HG02798 (cell line): ENCODE data around the gene LOC128125822.
"Not testable (repeated sequence)": the region's sequence is repeated elsewhere in the genome, so short reads cannot be mapped to it uniquely, and the experiment has no call there.

Experiments used
- ATAC-seq: cut with Tn5 transposase; IDR thresholded peaks from one replicate; pipeline ENCODE4 v1.9.1; 2021; ENCODE audit warnings: mild to moderate bottlenecking; ENCODE audit not compliant: unreplicated experiment, poor library complexity

LOC128125822 gene

DNA sequence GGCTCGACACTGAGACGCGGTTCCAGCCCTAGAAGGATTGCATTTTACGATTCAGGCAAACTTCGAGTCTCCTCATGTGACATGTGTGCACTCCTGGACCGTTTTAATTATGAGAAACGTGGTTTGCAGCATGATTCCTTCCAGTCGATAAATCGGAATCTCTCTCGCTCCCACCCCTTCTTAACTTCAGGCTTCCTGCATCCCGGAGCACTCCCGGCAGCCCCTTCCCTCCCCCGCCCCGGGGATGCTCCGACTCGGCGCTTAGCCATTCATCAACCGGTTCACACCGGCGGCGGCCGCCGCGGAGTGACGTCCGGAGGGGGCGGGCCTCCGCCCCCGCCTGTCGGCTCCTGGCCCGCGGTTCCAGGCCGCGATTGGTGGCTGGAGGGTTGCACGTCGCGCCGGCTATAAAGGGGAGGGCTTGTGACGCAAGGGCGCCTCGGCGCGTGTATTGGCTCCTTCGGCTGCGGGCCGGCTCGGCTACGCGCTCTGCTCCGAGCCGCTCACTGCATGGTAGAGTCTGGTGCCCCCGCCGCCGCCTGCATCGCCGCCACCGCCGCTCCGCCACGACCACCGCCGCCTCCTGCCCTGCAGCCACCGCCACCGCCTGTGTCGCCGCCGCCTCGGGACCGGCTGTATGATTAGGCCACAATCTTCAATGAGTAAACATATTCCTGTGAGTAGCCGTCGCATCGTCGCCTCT is at the start of gene LOC128125822, which contains the start of gene PTP4A1:
TSS of gene LOC128125822 (plus strand) at position 437 of the 703 bp plus-strand sequence.
TSS of gene PTP4A1 (plus strand) at position 437 of the 703 bp plus-strand sequence. CDS start 4,401 bp downstream, outside the sequence.
- peak; percentile 91 for ATAC-seq

DNA sequence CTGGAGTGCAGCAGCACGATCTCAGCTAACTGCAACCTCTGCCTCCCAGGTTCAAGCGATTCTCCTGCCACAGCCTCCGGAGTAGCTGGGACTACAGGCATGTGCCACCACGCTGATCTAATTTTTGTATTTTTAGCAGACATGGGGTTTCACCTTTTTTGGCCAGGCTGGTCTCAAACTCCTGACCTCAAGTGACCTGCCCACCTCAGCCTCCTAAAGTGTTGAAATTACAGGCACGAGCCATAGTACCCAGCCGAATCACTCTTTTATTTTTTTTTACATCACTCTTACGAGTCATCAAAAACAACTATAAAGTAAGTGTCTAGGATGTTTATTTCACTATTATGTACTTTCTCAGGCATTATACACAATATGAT is 49.4 kb upstream of the LOC128125822 start:
- not testable (repeated sequence) for ATAC-seq

DNA sequence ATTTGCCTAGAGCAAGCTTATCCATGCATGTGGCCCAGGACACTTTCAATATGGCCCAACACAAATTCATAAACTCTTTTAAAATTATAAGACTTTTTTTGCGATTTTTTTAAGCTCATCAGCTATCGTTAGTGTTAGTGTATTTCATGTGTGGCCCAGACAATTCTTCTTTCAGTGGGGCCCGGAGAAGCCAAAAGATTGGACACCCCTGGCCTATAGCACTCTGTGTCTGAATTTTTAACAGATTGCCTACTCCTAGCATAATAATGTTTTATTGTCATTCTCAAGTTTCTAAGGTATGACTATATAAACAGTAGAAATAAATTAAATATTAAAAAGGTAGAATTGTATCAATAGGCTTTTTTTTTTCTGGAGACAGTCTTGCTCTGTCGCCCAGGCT is 48.6 kb upstream of the LOC128125822 start:
- no peak for ATAC-seq

DNA sequence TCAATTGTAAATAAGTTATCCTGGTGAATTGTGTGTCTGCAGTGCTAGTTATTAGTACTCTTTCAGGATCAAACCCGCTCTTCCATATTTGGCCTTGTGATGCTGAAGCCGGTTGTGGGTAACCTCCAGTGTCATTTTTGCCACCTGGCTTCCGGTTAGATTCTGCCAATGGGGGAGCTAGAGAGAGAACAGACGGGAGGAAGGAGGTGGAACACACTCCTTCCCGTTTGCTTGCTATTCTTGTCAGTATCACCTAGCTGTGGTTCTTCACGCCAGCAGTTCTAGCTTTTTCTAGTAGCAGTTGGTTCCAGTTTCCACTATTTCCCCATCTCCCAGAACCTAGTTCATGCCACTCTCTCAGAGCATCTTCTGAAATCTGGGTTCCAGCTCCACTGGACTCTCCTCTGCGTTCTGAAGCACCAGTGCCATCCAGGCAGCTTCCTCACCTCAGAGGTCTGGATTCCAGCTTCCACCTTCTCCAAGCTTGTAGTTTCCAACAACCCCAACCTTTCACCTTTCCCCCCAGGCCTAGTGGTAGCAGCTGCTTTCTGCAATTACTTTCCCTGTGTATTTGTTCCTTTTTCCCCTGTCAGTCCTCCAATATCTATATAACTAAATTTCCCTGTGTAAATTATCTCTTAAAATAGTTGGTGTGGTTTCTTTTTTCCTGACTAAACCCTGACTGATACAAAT is 46.9 kb upstream of the LOC128125822 start:
- ATAC-seq: peak; percentile 53

DNA sequence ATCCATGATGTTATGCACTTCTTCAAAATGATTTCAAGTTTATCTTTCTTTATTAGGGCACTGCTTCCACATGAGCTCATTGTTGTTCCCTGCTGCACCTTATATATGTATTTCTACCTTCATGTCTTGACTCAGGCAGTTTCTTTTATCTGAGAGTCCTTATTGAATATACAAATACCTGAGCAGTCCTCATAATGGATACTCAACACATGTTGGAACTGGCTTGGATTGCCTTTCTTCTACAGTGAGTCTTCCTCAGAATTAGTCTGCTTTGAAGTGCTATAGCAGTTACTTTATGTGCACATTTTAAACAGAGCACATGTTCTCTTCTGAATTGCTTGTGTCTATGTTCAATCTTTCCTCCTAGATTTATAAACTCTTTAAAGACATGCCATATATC is 45.3 kb upstream of the LOC128125822 start:
- ATAC-seq: no peak

DNA sequence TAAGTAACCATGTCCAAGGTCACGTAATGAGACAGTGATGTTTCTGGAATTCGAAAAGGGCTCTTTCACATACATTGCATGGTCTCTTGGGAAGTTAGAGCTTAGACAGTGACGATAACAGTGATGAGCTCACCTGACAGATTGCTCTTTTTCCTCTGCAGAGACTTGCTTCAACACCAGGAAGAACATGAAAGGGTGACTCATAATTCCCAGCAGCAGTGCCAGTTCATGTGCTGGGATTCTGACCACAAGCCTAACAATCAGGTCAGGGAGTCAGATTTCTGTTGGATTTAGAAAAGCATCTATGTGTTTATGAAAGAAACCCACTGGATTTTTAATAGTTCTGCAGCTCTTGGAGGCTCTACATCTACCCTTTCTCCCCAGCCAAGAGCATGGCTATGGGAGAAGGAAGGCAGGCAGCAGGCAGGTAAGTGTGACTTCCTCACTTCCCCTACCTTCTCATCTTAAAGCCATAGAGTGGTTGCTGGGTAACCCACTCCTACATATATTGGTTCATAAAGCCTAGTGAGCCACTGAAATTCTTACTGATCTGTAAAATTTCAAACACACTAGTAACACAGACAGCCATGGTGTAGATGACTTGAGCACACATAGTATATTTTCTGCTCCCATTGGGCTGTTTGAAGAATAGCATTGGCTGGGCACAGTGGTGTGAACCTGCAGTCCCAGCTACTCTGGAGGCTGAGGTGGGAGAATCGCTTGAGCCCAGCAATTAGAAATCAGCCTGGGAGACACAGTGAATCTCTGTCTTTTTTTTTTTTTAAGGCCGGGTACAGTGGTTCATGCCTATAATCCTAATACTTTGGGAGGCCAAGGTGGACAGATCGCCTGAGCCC is 44.4 kb upstream of the LOC128125822 start:
- ATAC-seq: peak; percentile 43

DNA sequence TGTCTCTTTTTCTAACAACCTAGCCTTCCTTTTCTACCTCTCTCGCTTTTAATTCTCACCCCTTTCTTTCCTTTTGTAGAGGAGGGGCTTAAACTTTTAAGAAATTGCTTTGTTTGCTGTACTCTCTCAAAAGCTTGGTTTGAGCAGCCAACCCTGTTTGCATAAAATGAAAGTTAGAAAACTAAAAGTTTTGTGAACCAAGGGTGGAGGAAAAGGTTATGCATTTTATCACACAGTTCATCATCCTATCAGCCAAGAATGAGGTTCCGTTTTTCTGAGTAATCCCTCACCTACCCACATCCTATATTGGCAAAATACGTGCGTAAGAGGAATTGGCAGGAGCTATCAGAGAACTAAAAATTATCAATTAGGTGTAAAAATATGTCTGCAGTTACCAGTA is 42.8 kb upstream of the LOC128125822 start:
- no peak for ATAC-seq

DNA sequence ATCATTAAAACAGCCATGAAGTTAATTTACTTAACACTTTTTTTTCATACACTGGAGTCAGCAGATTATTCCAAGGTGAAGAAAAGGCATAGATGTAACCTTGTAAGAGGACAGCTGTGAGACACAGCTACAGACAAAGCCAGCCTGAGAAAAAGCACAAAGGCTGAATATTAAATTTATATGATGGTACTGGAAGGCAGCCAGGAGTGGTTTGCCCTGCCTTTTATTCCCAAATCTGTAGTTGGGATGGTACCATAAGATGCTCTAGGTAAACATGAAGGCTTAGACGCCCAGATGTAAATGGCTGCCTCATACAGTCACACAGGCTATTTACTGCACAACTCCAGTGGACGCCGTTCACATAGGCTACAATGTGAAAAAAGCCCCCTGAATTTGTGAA is 42.1 kb upstream of the LOC128125822 start:
- no peak for ATAC-seq

DNA sequence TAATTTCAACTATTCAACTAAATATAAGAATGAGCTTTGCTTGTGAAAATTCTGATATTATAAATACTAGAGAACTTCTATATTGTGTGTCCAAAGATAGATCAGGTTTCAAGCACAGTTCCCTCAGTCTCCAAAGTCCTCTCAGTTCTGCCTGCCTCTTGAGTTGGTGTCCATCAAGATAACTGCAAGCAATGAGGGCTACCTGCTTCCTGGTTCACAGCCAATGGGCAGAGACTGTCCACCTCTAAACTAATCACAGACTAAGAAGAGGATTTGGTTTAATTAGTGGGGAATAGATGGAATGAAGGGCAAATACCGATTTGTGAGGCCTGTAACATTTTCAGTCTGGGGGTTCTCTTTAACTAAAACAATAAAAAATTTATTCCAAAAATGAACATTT is 41.3 kb upstream of the LOC128125822 start:
- ATAC-seq: no peak

DNA sequence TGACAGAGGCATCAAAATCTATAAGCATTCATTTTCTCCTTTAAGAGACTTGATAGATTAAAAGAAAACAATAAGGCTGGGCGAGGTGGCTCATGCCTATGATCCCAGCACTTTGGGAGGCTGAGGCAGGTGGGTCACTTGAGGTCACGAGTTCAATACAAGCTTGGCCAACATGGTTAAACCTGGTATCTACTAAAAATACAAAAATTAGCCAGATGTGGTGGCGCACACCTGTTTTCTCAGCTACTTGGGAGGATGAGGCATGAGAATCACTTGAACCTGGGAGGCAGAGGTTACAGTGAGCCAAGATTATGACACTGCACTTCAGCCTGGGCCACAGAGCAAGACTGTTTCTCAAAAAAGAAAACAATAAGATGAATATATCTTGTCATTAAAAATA is 39.3 kb upstream of the LOC128125822 start:
- no peak for ATAC-seq

DNA sequence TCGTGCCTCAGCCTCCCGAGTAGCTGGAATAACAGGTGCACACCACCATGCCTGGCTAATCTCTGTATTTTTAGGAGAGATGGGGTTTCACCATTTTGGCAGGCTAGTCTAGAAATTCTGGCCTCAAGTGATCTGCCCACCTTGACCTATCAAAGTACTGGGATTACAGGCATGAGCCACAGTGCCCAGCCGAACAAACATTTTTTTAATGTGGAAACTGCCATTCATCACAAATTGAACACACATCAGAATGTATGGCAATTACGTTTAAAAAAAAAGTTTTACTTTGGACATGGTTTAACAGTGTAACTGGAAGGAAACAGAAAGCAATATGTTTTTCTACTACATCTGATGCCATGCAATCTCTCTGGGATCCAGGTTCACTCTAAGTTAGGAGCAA is 38.3 kb upstream of the LOC128125822 start:
- ATAC-seq: no peak

DNA sequence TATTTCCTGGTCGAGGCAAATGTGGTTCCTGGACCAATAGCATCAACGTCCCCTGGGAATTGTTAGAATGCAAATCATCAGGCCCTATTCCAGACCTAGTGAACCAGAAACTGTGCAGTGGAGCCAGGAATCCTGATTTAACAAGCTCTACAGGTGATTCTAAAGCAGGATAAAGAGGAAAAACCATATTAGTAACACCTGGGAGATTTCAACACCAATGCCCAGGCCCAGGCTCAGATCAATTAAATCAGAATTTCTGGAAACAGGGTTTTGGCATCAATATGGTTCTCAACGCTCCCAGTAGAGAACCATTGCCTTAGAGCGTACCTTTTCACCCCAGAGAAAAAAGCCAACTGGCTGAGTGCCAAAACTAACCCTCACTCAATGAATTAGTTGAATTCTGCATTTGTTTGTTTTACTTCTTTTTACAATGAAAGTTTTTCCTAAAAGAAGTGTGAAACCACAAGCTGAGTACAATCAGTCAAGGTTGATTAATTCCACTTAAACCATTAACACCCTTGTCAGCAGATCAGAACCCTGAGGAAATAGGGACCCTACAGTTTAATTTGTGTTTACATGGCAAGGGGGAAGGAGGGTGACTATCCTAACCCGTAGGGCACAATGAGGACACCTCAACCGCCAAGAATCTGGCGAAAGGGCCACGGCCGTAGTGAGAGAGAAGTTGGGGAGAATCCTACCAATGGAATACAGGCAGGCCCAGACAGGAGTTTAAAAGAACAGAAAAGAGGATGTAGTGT is 34.9 kb upstream of the LOC128125822 start:
- ATAC-seq: peak; percentile 55

DNA sequence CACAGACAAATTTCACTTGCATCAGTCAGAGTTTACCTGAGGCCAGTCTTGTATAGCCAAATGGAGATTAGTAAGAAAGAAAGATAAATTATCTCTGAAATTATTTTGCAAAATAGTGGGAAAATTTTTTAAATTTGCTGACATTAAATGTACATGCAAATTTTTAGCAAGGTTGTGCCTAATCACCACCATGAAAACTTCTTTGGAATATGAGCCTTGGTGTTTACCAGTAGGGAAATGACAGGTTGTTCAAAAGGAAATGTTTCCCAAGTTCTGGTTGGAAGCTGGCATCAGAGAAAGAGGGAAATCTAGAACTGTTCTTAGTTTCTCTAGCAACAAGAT is 34.4 kb upstream of the LOC128125822 start:
- peak; percentile 73 for ATAC-seq

DNA sequence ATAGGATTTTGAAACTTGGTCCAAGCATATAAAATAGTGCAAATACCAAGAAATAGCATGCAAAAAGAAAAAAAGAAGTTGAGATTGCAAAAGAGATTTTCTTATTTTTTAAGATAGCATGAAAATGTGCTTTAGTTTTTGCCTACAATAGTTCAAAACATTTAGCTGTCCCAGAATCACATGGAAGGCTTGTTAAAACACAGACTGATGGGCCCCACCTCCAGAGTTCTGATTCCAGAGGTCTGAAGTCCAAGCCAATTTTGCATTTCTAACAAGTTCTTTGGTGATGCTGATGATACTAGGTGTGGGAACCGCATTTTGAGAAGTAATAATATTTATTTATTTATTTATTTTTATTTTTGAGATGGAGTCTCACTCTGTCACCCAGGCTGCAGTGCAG is 33.7 kb upstream of the LOC128125822 start:
- ATAC-seq: no peak

DNA sequence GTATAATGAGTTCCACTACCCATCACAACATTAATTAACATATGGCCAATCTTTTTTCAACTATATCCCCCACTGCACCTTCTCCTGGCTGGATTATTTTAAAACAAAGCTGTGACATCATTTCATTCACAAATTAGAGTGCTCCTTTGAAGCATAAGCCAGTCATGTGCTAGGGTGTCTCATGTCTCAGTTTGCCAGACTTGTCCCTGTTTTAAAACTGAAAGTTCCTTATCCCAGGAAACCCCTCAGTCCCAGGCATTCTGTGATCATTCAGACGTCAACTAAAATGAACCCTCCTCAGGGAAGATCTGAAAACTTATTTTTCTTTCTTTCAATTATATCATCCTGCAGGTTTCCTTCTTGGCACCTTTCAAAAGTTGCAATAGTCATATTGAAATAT is 29.3 kb upstream of the LOC128125822 start:
- no peak for ATAC-seq

DNA sequence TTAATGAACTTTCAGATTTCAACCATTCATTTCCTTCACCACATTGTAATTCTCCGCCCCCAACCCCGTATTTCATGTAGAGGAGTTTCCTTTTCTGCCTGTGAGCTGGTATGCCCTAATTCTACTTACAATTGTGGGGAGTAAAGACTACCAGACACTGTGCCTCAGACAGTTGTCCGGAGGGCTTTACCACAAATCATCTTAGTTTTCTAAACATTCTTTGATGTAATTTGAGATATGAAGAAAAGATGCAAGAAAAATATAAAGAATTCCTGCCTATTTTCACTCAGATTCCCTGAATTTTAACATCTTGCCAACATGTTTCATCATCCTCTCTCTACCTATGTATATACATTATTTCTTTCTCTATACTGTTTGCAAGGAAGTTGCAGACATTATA is 28.3 kb upstream of the LOC128125822 start:
- ATAC-seq: no peak

DNA sequence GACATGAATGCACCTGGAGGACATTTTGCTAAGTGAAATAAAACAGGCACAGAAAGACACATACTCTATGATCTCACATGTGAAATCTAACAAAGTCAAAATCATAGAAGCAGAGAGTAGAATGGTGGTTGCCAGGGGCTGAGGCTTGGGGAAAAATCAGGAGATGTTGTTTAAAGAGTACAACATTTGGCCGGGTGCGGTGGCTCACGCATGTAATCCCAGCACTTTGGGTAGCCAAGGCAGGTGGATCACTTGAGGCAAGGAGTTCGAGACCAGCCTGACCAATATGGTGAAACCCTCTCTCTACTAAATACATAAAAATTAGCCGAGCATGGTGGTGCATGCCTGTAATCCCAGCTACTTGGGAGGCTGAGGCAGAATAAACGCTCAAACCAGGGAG is 26.0 kb upstream of the LOC128125822 start:
- ATAC-seq: no peak

DNA sequence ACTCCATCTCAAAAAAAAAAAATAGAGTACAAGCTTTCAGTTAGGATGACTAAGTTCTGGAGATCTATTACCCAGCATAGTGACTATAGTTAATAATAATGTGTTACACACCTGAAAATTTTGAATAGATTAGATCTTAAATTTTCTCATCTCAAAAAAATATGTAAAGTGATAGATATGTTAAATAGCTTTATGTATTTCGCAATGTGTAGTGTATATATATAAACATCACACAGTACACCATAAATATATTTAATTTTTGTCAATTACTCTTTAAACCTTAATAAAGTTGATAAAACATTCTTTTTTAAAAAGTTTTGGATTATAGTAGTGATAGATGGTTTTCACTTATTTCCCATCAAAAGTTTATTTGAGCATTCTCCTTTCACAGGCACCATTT is 25.6 kb upstream of the LOC128125822 start:
- ATAC-seq: no peak

DNA sequence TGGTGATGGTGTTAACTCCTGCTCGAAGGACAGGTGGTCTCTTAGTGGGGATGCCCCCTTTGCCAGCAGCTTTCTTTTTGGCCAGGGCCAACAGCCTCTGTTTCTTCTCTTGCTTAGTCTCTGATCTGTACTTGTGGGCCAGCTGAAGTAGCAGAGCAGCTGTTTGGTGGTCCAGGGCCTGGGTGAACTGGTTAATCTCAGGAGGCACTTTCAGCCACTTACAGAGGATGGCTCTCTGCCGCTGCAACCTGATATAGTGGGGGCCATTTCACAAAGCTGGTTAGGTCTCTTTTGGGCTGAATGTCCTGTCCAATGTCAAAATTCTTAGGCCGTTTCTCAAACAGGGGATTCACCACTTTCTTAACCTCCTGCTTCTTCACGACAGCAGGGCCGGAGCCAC is 23.2 kb upstream of the LOC128125822 start:
- ATAC-seq: no peak

DNA sequence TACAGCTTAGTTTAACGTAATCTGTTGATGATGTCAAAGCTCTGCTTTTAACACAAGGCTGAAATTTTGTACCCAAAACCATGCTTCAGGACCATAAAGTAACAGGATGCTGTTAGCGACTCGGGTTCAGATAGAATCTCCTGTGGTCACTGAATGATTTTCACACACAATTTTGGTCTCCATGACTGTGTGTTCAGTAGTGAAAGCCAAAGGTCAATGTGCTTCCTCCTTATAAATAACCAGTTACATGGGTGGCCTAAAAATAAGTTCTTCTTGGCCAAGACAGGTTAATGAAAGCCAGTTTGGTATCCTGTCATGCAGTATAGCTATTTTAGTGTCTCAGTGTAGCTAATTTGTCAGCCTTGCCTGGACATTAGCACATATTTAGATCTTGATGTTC is 19.1 kb upstream of the LOC128125822 start:
- ATAC-seq: peak; percentile 97
